ENCODE measurements around the gene RNASE12. TPM values are rescaled to one million over a fixed set of nuclear protein-coding genes. Genes with fewer than 3 reads are reported as not detected.

The RNASE12 gene
- total and polyA plus RNA-seq, 9 of the 15 experiments (the other 6 are each of a cell fraction or from before 2014, with no cell fraction given): 0.24 TPM; not detected in 8

DNA sequence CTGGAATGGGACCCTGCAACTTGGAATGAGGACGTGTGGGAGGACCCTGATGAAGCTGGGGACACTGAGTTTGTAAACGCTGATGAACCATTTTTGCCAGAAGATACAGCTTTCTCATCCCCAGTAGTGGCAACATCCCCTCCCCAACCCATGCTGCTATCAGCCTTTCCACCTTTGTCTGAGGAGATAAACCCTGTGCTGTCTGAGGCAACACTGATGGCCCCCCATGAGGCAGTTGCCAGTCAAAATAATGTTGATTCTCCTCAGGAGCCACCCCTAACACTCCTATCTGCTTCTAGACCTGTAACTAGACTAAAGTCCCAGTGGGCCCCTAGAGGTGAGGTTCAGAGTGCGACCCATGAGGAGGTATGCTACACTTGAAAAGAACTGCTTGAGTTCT lies 22.8 kb downstream of the RNASE12 start (continued):
- no peak for TF ChIP-seq LCOR (CRISPR knock-in tag; IDR thresholded peaks at IDR 0.05)
- no peak for TF ChIP-seq NFE2L1 (tag; IDR thresholded peaks at IDR 0.05; ENCODE audit: borderline replicate concordance, low read depth)
- no peak for TF ChIP-seq YBX1 (IDR thresholded peaks at IDR 0.05)
- peak; percentile 60; the same call in 1 of the 2 replicates for TF ChIP-seq KLF16 (IDR thresholded peaks at IDR 0.05)
- TF ChIP-seq MAFK (IDR thresholded peaks at IDR 0.05; ENCODE audit: low read length): no peak
- TF ChIP-seq NCOR1 (IDR thresholded peaks at IDR 0.05): peak; percentile 85
- TF ChIP-seq, protein P1, sequence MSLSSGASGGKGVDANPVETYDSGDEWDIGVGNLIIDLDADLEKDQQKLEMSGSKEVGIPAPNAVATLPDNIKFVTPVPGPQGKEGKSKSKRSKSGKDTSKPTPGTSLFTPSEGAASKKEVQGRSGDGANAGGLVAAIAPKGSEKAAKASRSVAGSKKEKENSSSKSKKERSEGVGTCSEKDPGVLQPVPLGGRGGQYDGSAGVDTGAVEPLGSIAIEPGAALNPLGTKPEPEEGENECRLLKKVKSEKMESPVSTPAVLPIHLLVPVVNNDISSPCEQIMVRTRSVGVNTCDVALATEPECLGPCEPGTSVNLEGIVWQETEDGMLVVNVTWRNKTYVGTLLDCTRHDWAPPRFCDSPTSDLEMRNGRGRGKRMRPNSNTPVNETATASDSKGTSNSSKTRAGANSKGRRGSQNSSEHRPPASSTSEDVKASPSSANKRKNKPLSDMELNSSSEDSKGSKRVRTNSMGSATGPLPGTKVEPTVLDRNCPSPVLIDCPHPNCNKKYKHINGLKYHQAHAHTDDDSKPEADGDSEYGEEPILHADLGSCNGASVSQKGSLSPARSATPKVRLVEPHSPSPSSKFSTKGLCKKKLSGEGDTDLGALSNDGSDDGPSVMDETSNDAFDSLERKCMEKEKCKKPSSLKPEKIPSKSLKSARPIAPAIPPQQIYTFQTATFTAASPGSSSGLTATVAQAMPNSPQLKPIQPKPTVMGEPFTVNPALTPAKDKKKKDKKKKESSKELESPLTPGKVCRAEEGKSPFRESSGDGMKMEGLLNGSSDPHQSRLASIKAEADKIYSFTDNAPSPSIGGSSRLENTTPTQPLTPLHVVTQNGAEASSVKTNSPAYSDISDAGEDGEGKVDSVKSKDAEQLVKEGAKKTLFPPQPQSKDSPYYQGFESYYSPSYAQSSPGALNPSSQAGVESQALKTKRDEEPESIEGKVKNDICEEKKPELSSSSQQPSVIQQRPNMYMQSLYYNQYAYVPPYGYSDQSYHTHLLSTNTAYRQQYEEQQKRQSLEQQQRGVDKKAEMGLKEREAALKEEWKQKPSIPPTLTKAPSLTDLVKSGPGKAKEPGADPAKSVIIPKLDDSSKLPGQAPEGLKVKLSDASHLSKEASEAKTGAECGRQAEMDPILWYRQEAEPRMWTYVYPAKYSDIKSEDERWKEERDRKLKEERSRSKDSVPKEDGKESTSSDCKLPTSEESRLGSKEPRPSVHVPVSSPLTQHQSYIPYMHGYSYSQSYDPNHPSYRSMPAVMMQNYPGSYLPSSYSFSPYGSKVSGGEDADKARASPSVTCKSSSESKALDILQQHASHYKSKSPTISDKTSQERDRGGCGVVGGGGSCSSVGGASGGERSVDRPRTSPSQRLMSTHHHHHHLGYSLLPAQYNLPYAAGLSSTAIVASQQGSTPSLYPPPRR (CRISPR knock-in tag; IDR thresholded peaks at IDR 0.05; ENCODE audit: borderline replicate concordance): no peak
- TF ChIP-seq SAP30 (IDR thresholded peaks at IDR 0.05; ENCODE audit: borderline replicate concordance, insufficient read depth, low read depth, low read length, poor library complexity, severe bottlenecking): no peak
- no peak for TF ChIP-seq ZNF174 (CRISPR knock-in tag; IDR thresholded peaks at IDR 0.05)
- TF ChIP-seq EGR1 (conservative IDR thresholded peaks at IDR 0.05): no peak
- no peak for TF ChIP-seq RBM25 (IDR thresholded peaks at IDR 0.05; ENCODE audit: low read depth, low read length, severe bottlenecking)
- no peak for TF ChIP-seq SNRNP70 (optimal IDR thresholded peaks at IDR 0.05; ENCODE audit: low read depth, low read length)
- TF ChIP-seq FOXA1 (IDR thresholded peaks at IDR 0.05; ENCODE audit: borderline replicate concordance): no peak
- TF ChIP-seq REST (IDR thresholded peaks at IDR 0.05; ENCODE audit: borderline replicate concordance): no peak
- TF ChIP-seq REST (CRISPR knock-in tag; IDR thresholded peaks at IDR 0.05; ENCODE audit: low read depth): no peak
- no peak for TF ChIP-seq RFX1 (IDR thresholded peaks at IDR 0.05)

All from K562 (cell line).